Forelimb muscle (tissue), 1 donor: ENCODE results near the gene PCDHB4. TPM values are rescaled to one million over a fixed set of nuclear protein-coding genes. Genes with fewer than 3 reads are reported as not detected.
"Not testable (repeated sequence)": the region's sequence is repeated elsewhere in the genome, so short reads cannot be mapped to it uniquely, and the experiment has no call there.

Experiments
- DNase-seq: peaks from one replicate; pipeline ENCODE4 v3.0.0-alpha.2; 2013; ENCODE audit warnings: low read depth
- polyA plus RNA-seq: library from polyadenylated mRNA; unstranded; fragments of 120-200 nt; gene quantifications from one replicate; pipeline ENCODE4 v1.2.1, GENCODE V29; 2013; ENCODE audit not compliant: insufficient read length

The PCDHB4 gene
- polyA plus RNA-seq, 1 donor: 3.1 TPM

DNA sequence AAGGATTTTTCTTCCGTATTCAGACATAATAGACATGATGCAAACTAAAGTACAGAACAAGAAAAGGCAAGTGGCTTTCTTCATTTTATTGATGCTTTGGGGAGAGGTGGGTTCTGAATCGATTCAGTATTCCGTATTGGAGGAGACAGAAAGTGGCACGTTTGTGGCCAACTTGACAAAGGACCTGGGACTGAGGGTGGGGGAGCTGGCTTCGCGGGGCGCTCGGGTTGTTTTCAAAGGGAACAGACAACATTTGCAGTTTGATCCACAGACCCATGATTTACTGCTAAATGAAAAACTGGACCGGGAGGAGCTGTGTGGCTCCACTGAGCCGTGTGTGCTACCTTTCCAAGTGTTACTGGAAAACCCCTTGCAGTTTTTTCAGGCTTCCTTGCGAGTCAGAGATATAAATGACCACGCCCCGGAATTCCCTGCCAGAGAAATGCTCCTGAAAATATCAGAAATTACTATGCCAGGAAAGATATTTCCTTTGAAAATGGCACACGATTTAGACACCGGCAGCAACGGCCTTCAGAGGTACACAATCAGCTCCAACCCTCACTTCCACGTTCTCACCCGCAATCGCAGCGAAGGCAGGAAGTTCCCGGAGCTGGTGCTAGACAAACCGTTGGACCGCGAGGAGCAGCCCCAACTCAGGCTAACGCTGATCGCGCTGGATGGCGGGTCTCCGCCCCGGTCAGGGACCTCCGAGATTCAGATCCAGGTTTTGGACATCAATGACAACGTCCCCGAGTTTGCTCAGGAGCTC is 28.8 kb downstream of the PCDHB4 start:
- DNase-seq: no peak

- DNase-seq: no peak
Observed at GRCh38 chr5:141150993-141151325, 29.3 kb downstream of the PCDHB4 start.

GRCh38 chr5:141151632-141152031 is 30.0 kb downstream of the PCDHB4 start:
- not testable (repeated sequence) for DNase-seq

DNA sequence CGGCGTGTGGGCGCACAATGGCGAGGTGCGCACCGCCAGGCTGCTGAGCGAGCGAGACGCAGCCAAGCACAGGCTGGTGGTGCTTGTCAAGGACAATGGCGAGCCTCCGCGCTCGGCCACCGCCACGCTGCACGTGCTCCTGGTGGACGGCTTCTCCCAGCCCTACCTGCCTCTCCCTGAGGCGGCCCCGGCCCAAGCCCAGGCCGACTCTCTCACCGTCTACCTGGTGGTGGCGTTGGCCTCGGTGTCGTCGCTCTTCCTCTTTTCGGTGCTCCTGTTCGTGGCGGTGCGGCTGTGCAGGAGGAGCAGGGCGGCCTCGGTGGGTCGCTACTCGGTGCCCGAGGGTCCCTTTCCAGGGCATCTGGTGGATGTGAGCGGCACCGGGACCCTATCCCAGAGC is 30.5 kb downstream of the PCDHB4 start:
- not testable (repeated sequence) for DNase-seq

- DNase-seq: no peak
Observed at GRCh38 chr5:141155540-141156374, 34.1 kb downstream of the PCDHB4 start.

GRCh38 chr5:141157356-141157755 is 35.7 kb downstream of the PCDHB4 start:
- not testable (repeated sequence) for DNase-seq

DNA sequence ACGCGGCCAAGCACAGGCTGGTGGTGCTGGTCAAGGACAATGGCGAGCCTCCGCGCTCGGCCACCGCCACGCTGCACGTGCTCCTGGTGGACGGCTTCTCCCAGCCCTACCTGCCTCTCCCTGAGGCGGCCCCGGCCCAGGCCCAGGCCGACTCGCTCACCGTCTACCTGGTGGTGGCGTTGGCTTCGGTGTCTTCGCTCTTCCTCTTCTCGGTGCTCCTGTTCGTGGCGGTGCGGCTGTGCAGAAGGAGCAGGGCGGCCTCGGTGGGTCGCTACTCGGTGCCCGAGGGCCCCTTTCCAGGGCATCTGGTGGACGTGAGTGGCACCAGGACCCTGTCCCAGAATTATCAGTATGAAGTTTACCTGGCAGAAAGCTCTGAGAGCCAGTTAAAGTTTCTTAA is 36.3 kb downstream of the PCDHB4 start:
- not testable (repeated sequence) for DNase-seq

DNA sequence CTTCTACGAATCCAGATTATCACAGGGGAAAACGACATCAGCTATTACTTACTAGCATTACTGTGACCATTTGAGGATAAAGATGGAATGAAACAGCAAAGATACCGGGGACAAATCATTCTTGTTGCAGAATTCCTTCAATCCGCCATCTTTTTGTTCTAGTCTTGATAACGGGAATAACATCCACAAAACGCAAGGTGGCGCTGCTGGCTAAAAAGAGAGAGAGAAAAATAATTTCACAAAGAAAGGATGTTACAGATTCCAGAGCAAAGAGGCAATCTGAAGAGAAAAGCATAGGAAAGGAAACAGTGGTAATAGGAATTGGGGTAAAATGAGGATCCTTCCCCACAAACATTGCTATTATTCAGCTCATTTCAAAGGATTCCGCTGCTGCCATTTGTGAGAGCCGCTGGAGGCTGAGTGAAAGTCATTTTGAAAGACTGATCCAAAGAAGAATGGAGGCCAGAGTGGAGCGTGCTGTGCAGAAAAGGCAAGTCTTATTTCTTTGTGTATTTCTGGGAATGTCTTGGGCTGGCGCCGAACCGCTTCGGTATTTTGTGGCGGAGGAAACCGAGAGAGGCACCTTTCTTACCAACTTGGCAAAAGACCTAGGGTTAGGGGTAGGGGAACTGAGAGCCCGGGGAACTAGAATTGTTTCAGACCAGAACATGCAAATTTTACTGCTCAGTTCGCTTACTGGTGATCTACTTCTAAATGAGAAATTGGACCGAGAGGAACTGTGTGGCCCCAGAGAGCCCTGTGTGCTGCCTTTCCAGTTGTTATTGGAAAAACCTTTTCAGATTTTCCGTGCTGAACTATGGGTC is 51.0 kb downstream of the PCDHB4 start, which contains the start of gene PCDHB7:
PCDHB7 (plus strand) TSS at position 264 of the 824 bp plus-strand sequence; CDS start at position 456, 192 bp downstream.
- DNase-seq: no peak

DNA sequence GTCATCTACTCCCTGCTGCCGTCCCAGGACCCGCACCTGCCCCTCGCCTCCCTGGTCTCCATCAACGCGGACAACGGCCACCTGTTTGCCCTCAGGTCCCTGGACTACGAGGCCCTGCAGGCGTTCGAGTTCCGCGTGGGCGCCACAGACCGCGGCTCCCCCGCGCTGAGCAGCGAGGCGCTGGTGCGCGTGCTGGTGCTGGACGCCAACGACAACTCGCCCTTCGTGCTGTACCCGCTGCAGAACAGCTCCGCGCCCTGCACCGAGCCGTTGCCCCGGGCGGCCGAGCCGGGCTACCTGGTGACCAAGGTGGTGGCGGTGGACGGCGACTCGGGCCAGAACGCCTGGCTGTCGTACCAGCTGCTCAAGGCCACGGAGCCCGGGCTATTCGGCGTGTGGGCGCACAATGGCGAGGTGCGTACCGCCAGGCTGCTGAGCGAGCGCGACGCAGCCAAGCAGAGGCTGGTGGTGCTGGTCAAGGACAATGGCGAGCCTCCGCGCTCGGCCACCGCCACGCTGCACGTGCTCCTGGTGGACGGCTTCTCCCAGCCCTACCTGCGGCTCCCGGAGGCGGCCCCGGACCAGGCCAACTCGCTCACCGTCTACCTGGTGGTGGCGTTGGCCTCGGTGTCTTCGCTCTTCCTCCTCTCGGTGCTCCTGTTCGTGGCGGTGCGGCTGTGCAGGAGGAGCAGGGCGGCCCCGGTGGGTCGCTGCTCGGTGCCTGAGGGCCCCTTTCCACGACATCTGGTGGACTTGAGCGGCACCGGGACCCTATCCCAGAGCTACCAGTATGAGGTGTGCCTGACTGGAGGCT is 52.9 kb downstream of the PCDHB4 start:
- DNase-seq: not testable (repeated sequence)

Other genes with a start within 250 kb of the PCDHB4 start
- gene PCDHA12, start 246.5 kb upstream of the PCDHB4 start, polyA plus RNA-seq: not detected
- gene PCDHA13, start 239.7 kb upstream of the PCDHB4 start, polyA plus RNA-seq: 0.08 TPM
- gene PCDHAC1, start 195.5 kb upstream of the PCDHB4 start, polyA plus RNA-seq: 0.04 TPM
- 0.67 TPM for gene PCDHAC2, start 155.3 kb upstream of the PCDHB4 start, polyA plus RNA-seq
- 0.11 TPM for gene PCDHB1, start 70.4 kb upstream of the PCDHB4 start, polyA plus RNA-seq
- 2.2 TPM for gene PCDHB2, start 27.2 kb upstream of the PCDHB4 start, polyA plus RNA-seq
- gene PCDHB3, start 21.3 kb upstream of the PCDHB4 start, polyA plus RNA-seq: 1.6 TPM
- 3.8 TPM for gene PCDHB5, start 13.4 kb downstream of the PCDHB4 start, polyA plus RNA-seq
- 1.4 TPM for gene PCDHB6, start 28.2 kb downstream of the PCDHB4 start, polyA plus RNA-seq
- 1.9 TPM for gene PCDHB7, start 50.8 kb downstream of the PCDHB4 start, polyA plus RNA-seq
- gene PCDHB8, start 56.0 kb downstream of the PCDHB4 start, polyA plus RNA-seq: 1.8 TPM
- gene PCDHB16, start 60.6 kb downstream of the PCDHB4 start, polyA plus RNA-seq: 2.5 TPM
- gene PCDHB9, start 65.3 kb downstream of the PCDHB4 start, polyA plus RNA-seq: 2.9 TPM
- 3.6 TPM for gene PCDHB10, start 70.5 kb downstream of the PCDHB4 start, polyA plus RNA-seq
- gene PCDHB11, start 77.8 kb downstream of the PCDHB4 start, polyA plus RNA-seq: 2.2 TPM
- 2.5 TPM for gene PCDHB12, start 86.9 kb downstream of the PCDHB4 start, polyA plus RNA-seq
- 2.4 TPM for gene PCDHB13, start 92.1 kb downstream of the PCDHB4 start, polyA plus RNA-seq
- 6.3 TPM for gene PCDHB14, start 101.5 kb downstream of the PCDHB4 start, polyA plus RNA-seq
- 7.0 TPM for gene PCDHB15, start 123.6 kb downstream of the PCDHB4 start, polyA plus RNA-seq
- 0.10 TPM for gene SLC25A2, start 182.2 kb downstream of the PCDHB4 start, polyA plus RNA-seq
- gene TAF7, start 199.0 kb downstream of the PCDHB4 start, polyA plus RNA-seq: 76.1 TPM
- gene PCDHGA1, start 208.7 kb downstream of the PCDHB4 start, polyA plus RNA-seq: 0.58 TPM
- 2.1 TPM for gene PCDHGA2, start 216.9 kb downstream of the PCDHB4 start, polyA plus RNA-seq
- gene PCDHGA3, start 222.0 kb downstream of the PCDHB4 start, polyA plus RNA-seq: 1.1 TPM
- 0.49 TPM for gene PCDHGB1, start 228.3 kb downstream of the PCDHB4 start, polyA plus RNA-seq
- 1.0 TPM for gene PCDHGA4, start 233.2 kb downstream of the PCDHB4 start, polyA plus RNA-seq
- 1.7 TPM for gene PCDHGB2, start 238.2 kb downstream of the PCDHB4 start, polyA plus RNA-seq
- gene PCDHGA5, start 242.3 kb downstream of the PCDHB4 start, polyA plus RNA-seq: 2.6 TPM
- gene PCDHGB3, start 248.4 kb downstream of the PCDHB4 start, polyA plus RNA-seq: 1.6 TPM